Naive thymus-derived CD8-positive, alpha-beta T cell (primary cell): ENCODE data around the gene STON1. TPM values are rescaled to one million over a fixed set of nuclear protein-coding genes. Genes with fewer than 3 reads are reported as not detected.
"Not testable (repeated sequence)": the region's sequence is repeated elsewhere in the genome, so short reads cannot be mapped to it uniquely, and the experiment has no call there.

ENCODE experiments used
- ATAC-seq, 2 donors: fragments of 150-1000 bp; cut with Tn5 transposase in 1 of 2; sonication (Bioruptor Pico), chemical (Tn5 transposase) in 1 of 2; 1 replicate in 1 of 2; 2 replicates in 1 of 2; pipeline ENCODE4 v1.10.0; 2021; ENCODE audit warnings: mild to moderate bottlenecking in 2 of 2, moderate library complexity in 2 of 2
- POLR2A ChIA-PET: fragments of 350-600 bp; sonication (Branson Sonifier 250); formaldehyde crosslinking; loops from one replicate; lab custom pipeline; 2021; ENCODE audit warnings: antibody characterized with exemption; lab: Charles Lee
- DNase-seq, 10 donors: peaks; one replicate each; pipeline versions ENCODE4 v3.0.0 to v3.0.0-alpha.2; 2020 to 2022
- H3K27ac Mint-ChIP-seq, 10 donors: one replicate each; pipeline ENCODE4 v1.8.0; 2020 to 2022; ENCODE audit warnings: mild to moderate bottlenecking in 10 of 10, mixed read lengths in 10 of 10, moderate library complexity in 4 of 10, inconsistent platforms in 1 of 10
- H3K27me3 Mint-ChIP-seq, 5 donors: one replicate each; pipeline ENCODE4 v1.8.0; 2021 to 2022; ENCODE audit warnings: mixed read lengths in 5 of 5
- H3K36me3 Mint-ChIP-seq, 3 donors: one replicate each; pipeline ENCODE4 v1.8.0; 2020 to 2022; ENCODE audit warnings: mixed read lengths in 3 of 3, mild to moderate bottlenecking in 2 of 3, inconsistent platforms in 1 of 3
- H3K4me1 Mint-ChIP-seq, 4 donors: one replicate each; pipeline ENCODE4 v1.8.0; 2021 to 2022; ENCODE audit warnings: mixed read lengths in 4 of 4
- H3K4me3 Mint-ChIP-seq, 10 donors: one replicate each; pipeline ENCODE4 v1.8.0; 2020 to 2022; ENCODE audit warnings: mild to moderate bottlenecking in 10 of 10, mixed read lengths in 10 of 10, moderate library complexity in 6 of 10, inconsistent platforms in 1 of 10
- H3K9me3 Mint-ChIP-seq, 9 donors: one replicate each; pipeline ENCODE4 v1.8.0; 2020 to 2022; ENCODE audit warnings: mixed read lengths in 9 of 9, mild to moderate bottlenecking in 3 of 9, inconsistent platforms in 1 of 9, moderate library complexity in 1 of 9
- polyA plus RNA-seq, 3 donors: library from polyadenylated mRNA; unstranded; fragments of 300-500 nt; fragmentation: Illumina TruSeq; gene quantifications; one replicate each; pipeline ENCODE4 v1.2.3, GENCODE V29; 2021
- total RNA-seq, 8 experiments: library from RNA in 2 of 8; stranded (reverse) in 2 of 8; gene quantifications; one replicate each; pipeline ENCODE4 v1.2.3 and lab custom pipeline; 2021 to 2026

STON1 gene
- total and polyA plus RNA-seq, 5 experiments from 2014 or later: 0.25 to 3.5 (median 2.8) TPM; not detected in 2

- H3K4me1 Mint-ChIP-seq: peaks cover 11 to 21% (median 14%) of the 10 kb centered on the region in 4 donors
- H3K27ac Mint-ChIP-seq: no peak overlapping the region
- POLR2A ChIA-PET: no interaction called here
- peak overlapping the region in 2 of 10 donors; percentile 10 to 50 for H3K4me3 Mint-ChIP-seq
- H3K9me3 Mint-ChIP-seq: no peaks in the 10 kb centered on the region
- no peak for ATAC-seq
- no peaks in the 10 kb centered on the region for H3K36me3 Mint-ChIP-seq
- DNase-seq: no peak
- H3K27me3 Mint-ChIP-seq: no peaks in the 10 kb centered on the region
Observed at GRCh38 chr2:48532174-48532573, 2.2 kb downstream of the STON1 start.

DNA sequence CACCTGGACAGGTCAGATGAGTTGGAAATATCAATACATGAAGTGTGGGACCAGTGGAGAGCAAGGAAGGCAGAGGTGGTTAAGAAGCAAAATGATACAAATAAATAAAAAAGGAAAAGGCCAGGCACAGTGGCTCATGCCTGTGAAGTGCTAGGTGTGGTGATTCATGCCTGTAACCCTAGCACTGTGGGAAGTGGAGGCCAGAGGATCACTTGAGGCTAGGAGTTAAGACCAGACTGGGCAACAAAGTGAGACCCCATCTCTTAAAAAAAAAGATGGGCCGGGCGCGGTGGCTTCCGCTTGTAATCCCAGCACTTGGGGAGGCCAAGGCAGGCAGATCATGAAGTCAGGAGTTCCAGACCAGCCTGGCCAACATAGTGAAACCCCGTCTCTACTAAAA lies 2.9 kb downstream of the STON1 start:
- POLR2A ChIA-PET: no interaction called here
- H3K9me3 Mint-ChIP-seq: no peaks in the 10 kb centered on the region
- H3K27ac Mint-ChIP-seq: no peak overlapping the region

GRCh38 chr2:48534781-48535180 lies 4.8 kb downstream of the STON1 start:
- peaks cover 7 to 11% (median 9%) of the 10 kb centered on the region in 4 donors for H3K4me1 Mint-ChIP-seq
- no peak overlapping the region for H3K27ac Mint-ChIP-seq
- DNase-seq (no peak), ATAC-seq (no peak)
- H3K27me3 Mint-ChIP-seq: no peaks in the 10 kb centered on the region
- H3K9me3 Mint-ChIP-seq: no peaks in the 10 kb centered on the region
- H3K4me3 Mint-ChIP-seq: no peak overlapping the region
- POLR2A ChIA-PET: no interaction called here
- H3K36me3 Mint-ChIP-seq: peaks cover 0 to under 1% (median 0%) of the 10 kb centered on the region in 3 donors

More for the DNA sequence above, 2.9 kb downstream of the STON1 start:
- H3K4me1 Mint-ChIP-seq: peaks cover 9 to 21% (median 14%) of the 10 kb centered on the region in 4 donors
- no peak for ATAC-seq
- H3K36me3 Mint-ChIP-seq: no peaks in the 10 kb centered on the region
- no peak for DNase-seq
- H3K4me3 Mint-ChIP-seq: no peak overlapping the region
- no peaks in the 10 kb centered on the region for H3K27me3 Mint-ChIP-seq

DNA sequence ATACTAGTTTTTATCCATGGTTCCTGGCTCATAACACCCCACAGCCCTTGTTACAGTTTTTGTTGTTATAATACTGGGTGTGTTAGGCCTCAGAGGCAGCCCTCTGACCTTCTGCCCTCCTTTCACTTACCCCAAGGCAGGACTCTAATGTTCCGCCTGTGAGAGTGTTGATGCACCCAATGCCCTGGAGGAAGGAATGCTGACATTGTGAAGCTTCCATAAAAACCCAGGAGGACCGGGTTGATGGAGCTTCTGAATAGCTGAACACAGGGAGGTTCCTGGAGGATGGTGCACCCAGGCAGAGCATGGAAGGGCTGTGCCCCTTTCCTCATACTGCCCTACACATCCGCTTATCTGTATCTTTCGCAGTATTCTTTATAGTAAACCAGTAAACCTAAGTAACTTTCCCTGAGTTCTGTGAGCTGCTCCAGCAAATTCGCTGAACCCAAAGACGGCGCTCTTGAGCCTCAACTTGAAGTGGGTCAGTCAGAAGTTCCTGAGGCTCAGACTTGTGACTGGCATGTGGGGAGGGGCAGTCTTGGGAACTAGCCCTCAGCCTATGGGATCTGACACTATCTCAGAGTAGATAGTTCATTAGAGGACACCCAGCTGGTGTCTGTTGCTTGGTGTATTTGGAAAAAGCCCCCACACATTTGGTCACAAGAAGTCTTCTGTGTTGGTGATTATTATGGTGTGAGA lies 10.4 kb downstream of the STON1 start:
- no peak overlapping the region for H3K4me3 Mint-ChIP-seq
- POLR2A ChIA-PET: no interaction called here
- no peaks in the 10 kb centered on the region for H3K4me1 Mint-ChIP-seq
- no peaks in the 10 kb centered on the region for H3K27me3 Mint-ChIP-seq
- no peaks in the 10 kb centered on the region for H3K9me3 Mint-ChIP-seq
- peaks cover 0 to 3% (median 0%) of the 10 kb centered on the region in 3 donors for H3K36me3 Mint-ChIP-seq
- ATAC-seq: no peak
- DNase-seq: no peak
- no peak overlapping the region for H3K27ac Mint-ChIP-seq

DNA sequence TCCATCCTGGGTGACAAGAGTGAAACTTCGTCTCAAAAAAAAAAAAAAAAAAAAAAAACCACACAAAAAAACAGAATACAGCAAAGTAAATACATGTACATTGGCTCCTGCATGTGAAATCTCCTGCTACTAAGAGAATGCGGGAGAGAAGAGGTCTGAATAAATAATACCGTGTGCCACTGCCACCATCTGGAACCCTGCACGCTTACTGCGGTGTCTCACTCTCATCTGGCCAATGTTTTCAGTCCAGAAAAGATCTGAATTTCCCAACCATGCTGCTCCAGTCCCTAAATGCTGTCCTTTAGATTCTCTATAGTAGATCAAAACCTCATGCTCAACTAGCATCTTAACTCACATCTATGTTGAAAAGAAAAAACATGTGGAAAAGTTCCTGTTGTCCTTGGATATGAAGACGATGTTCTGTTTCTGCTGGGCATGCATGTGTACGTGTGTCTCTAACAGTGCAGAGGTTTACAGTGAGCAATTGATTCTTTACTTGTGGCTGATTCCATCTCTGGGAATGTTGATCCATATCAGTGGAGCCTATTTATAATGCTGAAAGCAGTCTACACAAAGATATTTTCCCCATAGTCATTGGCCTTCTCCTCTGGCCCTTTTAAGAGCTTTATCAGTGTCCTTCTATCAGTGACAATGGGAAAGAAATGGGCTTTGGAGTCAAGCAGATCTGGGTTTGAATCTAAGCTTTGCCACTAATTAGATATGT lies 11.9 kb downstream of the STON1 start:
- ATAC-seq (no peak), DNase-seq (no peak)
- Mint-ChIP-seq H3K9me3 (no peaks in the 10 kb centered on the region), H3K27ac (no peak overlapping the region), H3K36me3 (peaks cover 0 to 3% (median 0%) of the 10 kb centered on the region in 3 donors), H3K4me1 (no peaks in the 10 kb centered on the region), H3K4me3 (no peak overlapping the region), H3K27me3 (no peaks in the 10 kb centered on the region)
- POLR2A ChIA-PET: no interaction called here

- Mint-ChIP-seq H3K27me3 (no peaks in the 10 kb centered on the region), H3K4me1 (no peaks in the 10 kb centered on the region), H3K9me3 (no peaks in the 10 kb centered on the region), H3K36me3 (peaks cover 0 to 3% (median 0%) of the 10 kb centered on the region in 3 donors), H3K27ac (no peak overlapping the region), H3K4me3 (no peak overlapping the region)
- ATAC-seq: no peak
- no peak for DNase-seq
- POLR2A ChIA-PET: interaction anchor here (1.0 kb wide), 1 partner anchor 22 kb away, joined by 6 read pairs; no protein-coding TSS in a partner anchor
Observed at GRCh38 chr2:48543895-48544294, 13.9 kb downstream of the STON1 start.

DNA sequence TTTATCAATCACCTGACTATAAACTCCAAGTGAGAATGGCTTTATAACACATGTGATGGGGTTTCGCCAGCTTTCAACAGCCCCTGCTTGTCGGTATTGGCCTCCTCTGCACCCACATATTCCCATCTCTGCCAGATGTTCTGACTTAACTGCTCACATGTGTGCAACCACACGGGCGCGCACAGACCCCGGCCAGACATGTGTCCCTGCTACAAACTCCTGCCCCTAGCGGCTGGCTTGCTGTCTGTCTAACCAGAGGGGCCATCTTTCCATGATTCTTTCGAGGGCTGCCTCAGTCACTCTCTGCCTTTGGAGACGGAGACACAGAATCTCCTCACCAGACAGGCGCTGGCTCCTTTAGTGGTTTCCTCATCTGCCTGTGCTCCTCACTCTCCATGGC lies 15.3 kb downstream of the STON1 start:
- no peaks in the 10 kb centered on the region for H3K4me1 Mint-ChIP-seq
- no peaks in the 10 kb centered on the region for H3K9me3 Mint-ChIP-seq
- DNase-seq: no peak
- no peak for ATAC-seq
- H3K36me3 Mint-ChIP-seq: no peaks in the 10 kb centered on the region
- H3K4me3 Mint-ChIP-seq: no peak overlapping the region
- POLR2A ChIA-PET: no interaction called here
- no peak overlapping the region for H3K27ac Mint-ChIP-seq
- no peaks in the 10 kb centered on the region for H3K27me3 Mint-ChIP-seq

- H3K9me3 Mint-ChIP-seq: no peaks in the 10 kb centered on the region
- H3K4me3 Mint-ChIP-seq: no peak overlapping the region
- H3K4me1 Mint-ChIP-seq: no peaks in the 10 kb centered on the region
- DNase-seq (no peak), ATAC-seq (no peak)
- no peak overlapping the region for H3K27ac Mint-ChIP-seq
- POLR2A ChIA-PET: no interaction called here
- peaks cover 0 to 1% (median 0%) of the 10 kb centered on the region in 5 donors for H3K27me3 Mint-ChIP-seq
- H3K36me3 Mint-ChIP-seq: no peaks in the 10 kb centered on the region
Observed at GRCh38 chr2:48548840-48549239, 18.9 kb downstream of the STON1 start.

DNA sequence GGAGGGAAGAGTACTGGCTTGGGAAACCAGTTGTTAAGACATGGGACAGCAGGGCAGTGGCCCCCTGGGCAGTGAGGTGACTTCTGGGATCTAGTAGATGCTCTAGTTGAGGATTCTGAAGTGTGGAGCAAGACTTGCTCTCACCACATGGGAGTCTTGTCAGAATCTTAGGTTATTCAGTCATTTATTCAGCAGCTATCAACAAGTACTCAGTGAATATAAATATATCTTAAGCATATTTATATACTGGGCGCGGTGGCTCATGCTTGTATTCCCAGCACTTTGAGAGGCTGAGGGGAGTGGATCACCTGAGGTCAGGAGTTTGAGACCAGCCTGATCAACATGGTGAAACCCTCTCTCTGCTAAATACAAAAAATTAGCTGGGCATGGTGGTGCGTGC lies 20.0 kb downstream of the STON1 start:
- Mint-ChIP-seq H3K36me3 (no peaks in the 10 kb centered on the region), H3K9me3 (no peaks in the 10 kb centered on the region), H3K27ac (no peak overlapping the region), H3K4me1 (no peaks in the 10 kb centered on the region), H3K4me3 (no peak overlapping the region), H3K27me3 (peaks cover 0 to 1% (median 0%) of the 10 kb centered on the region in 5 donors)
- POLR2A ChIA-PET: no interaction called here
- DNase-seq (no peak), ATAC-seq (no peak)

- no peak for ATAC-seq
- H3K9me3 Mint-ChIP-seq: no peaks in the 10 kb centered on the region
- H3K27ac Mint-ChIP-seq: no peak overlapping the region
- H3K36me3 Mint-ChIP-seq: no peaks in the 10 kb centered on the region
- peaks cover 0 to 1% (median 0%) of the 10 kb centered on the region in 5 donors for H3K27me3 Mint-ChIP-seq
- POLR2A ChIA-PET: no interaction called here
- H3K4me1 Mint-ChIP-seq: no peaks in the 10 kb centered on the region
- no peak overlapping the region for H3K4me3 Mint-ChIP-seq
- DNase-seq: no peak
Observed at GRCh38 chr2:48551548-48551947, 21.6 kb downstream of the STON1 start.

- ATAC-seq, DNase-seq, H3K27me3 Mint-ChIP-seq, H3K36me3 Mint-ChIP-seq, H3K27ac Mint-ChIP-seq, POLR2A ChIA-PET, H3K4me1 Mint-ChIP-seq, H3K4me3 Mint-ChIP-seq, H3K9me3 Mint-ChIP-seq: not testable (repeated sequence)
Observed at GRCh38 chr2:48555071-48555470, 25.1 kb downstream of the STON1 start.

DNA sequence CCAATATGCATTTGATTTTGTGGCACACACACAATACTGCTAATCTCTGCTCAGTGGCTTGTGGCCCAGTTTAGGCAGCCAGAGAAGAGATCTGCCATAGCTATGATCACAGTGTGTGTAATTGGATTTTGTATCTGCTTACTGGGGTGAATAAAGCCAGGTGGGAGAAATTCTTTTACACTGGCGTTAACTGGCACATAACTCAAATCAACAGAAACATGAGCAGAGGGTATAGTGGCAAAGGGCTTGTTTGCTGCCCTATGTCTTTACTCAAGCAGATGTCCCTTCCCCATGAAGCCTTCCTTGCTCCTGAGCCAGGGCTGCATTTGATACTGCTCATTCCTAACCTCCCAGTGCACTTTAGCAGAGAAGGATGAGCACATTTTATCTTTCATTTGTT lies 28.5 kb downstream of the STON1 start:
- no peaks in the 10 kb centered on the region for H3K9me3 Mint-ChIP-seq
- no peak overlapping the region for H3K27ac Mint-ChIP-seq
- DNase-seq: no peak
- H3K27me3 Mint-ChIP-seq: no peaks in the 10 kb centered on the region
- H3K4me3 Mint-ChIP-seq: no peak overlapping the region
- H3K4me1 Mint-ChIP-seq: no peaks in the 10 kb centered on the region
- no peaks in the 10 kb centered on the region for H3K36me3 Mint-ChIP-seq
- POLR2A ChIA-PET: no interaction called here
- ATAC-seq: no peak

DNA sequence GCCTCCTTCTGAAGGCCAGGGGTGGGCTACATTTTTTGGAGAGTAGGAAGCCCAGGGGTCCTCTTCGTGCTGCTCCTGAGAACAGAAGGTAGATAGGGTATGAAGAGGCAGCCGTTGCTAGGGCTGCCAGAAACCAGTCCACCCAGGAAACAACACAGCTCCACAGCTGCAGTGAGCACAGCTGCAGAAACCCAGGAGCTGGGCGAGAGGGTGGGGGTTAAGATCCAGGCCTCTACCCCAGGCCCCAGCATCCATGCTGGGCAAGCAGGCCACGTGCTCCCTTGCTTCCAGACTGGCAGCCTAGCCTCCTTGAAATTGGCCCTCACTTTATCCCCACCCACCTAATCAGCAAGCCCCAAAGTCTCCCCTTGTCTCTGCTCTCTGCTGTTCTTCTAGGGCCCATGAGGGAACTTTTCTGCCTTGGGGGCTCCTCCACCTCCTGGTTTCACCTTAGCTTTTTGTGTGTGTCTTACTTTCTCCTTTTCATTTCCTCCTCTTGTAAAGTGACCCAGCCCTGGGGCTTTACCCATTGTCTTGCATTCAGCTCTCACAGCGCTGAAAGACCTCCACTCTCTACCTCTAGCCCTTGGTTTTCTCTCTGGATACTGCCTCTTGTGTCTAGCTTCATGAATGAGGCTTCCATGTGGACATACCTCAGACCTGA lies 30.7 kb downstream of the STON1 start:
- Mint-ChIP-seq H3K4me3 (no peak overlapping the region), H3K9me3 (no peaks in the 10 kb centered on the region), H3K27me3 (peaks cover 0 to 4% (median 1%) of the 10 kb centered on the region in 5 donors), H3K36me3 (no peaks in the 10 kb centered on the region), H3K27ac (no peak overlapping the region), H3K4me1 (no peaks in the 10 kb centered on the region)
- ATAC-seq (no peak), DNase-seq (no peak)
- POLR2A ChIA-PET: no interaction called here
